ENCODE measurements around the gene ADRM1.

The ADRM1 gene

GRCh38 chr20:62345681-62346370 lies 43.0 kb downstream of the ADRM1 start:
- no peaks in the 10 kb centered on the region; the same call in 1 of the 2 replicates for H3K36me3 ChIP-seq (ENCODE audit: insufficient read depth, low read length)
- TF ChIP-seq CTCF (IDR thresholded peaks at IDR 0.05; ENCODE audit: low read length) (no peak), EZH2 (IDR thresholded peaks at IDR 0.05; ENCODE audit: borderline replicate concordance, low read length) (no peak)
- H3K79me2 ChIP-seq (ENCODE audit: insufficient read depth, low read length) = no peaks in the 10 kb centered on the region
- H3K9me3 ChIP-seq (ENCODE audit: low read length) = peaks cover 4% of the 10 kb centered on the region
- no peak overlapping the region for H3K4me2 ChIP-seq (ENCODE audit: low read length)
- H2AFZ ChIP-seq (ENCODE audit: low read length) = no peak overlapping the region
- H3F3A ChIP-seq (ENCODE audit: insufficient read depth, low read length) = no peaks in the 10 kb centered on the region
- no peak overlapping the region for H3K27ac ChIP-seq (ENCODE audit: low read depth, low read length, poor library complexity, severe bottlenecking)
- H4K20me1 ChIP-seq (ENCODE audit: insufficient read depth, low read length) = no peaks in the 10 kb centered on the region
- no peak overlapping the region for H3K4me3 ChIP-seq (ENCODE audit: low read depth, low read length, poor library complexity, severe bottlenecking)
- H3K9me2 ChIP-seq (ENCODE audit: low read depth, low read length) = no peaks in the 10 kb centered on the region
- no peak overlapping the region for H3K9ac ChIP-seq (ENCODE audit: low read length)
- H3K4me1 ChIP-seq (ENCODE audit: insufficient read depth, low read length, severe bottlenecking) = peaks cover 16% of the 10 kb centered on the region
- H3K27me3 ChIP-seq (ENCODE audit: insufficient read depth, low read length) = no peaks in the 10 kb centered on the region; the same call in 1 of the 2 replicates

- no peaks in the 10 kb centered on the region for H3F3A ChIP-seq (ENCODE audit: insufficient read depth, low read length)
- no peaks in the 10 kb centered on the region for H3K9me3 ChIP-seq (ENCODE audit: low read length)
- H3K4me3 ChIP-seq (ENCODE audit: low read depth, low read length, poor library complexity, severe bottlenecking) = no peak overlapping the region
- no peaks in the 10 kb centered on the region for H3K9me2 ChIP-seq (ENCODE audit: low read depth, low read length)
- no peak overlapping the region for H3K9ac ChIP-seq (ENCODE audit: low read length)
- no peaks in the 10 kb centered on the region for H3K79me2 ChIP-seq (ENCODE audit: insufficient read depth, low read length)
- TF ChIP-seq EZH2 (IDR thresholded peaks at IDR 0.05; ENCODE audit: borderline replicate concordance, low read length) = no peak
- TF ChIP-seq CTCF (IDR thresholded peaks at IDR 0.05; ENCODE audit: low read length) = no peak
- H2AFZ ChIP-seq (ENCODE audit: low read length) = no peak overlapping the region
- peaks cover 16% of the 10 kb centered on the region for H3K4me1 ChIP-seq (ENCODE audit: insufficient read depth, low read length, severe bottlenecking)
- no peaks in the 10 kb centered on the region; the same call in 1 of the 2 replicates for H3K36me3 ChIP-seq (ENCODE audit: insufficient read depth, low read length)
- H3K27ac ChIP-seq (ENCODE audit: low read depth, low read length, poor library complexity, severe bottlenecking) = no peak overlapping the region
- no peak overlapping the region for H3K4me2 ChIP-seq (ENCODE audit: low read length)
- H4K20me1 ChIP-seq (ENCODE audit: insufficient read depth, low read length) = no peaks in the 10 kb centered on the region
- H3K27me3 ChIP-seq (ENCODE audit: insufficient read depth, low read length) = no peaks in the 10 kb centered on the region; the same call in 1 of the 2 replicates
Measured at GRCh38 chr20:62346398-62347150, 43.8 kb downstream of the ADRM1 start.

- Histone ChIP-seq H3K27me3 (ENCODE audit: insufficient read depth, low read length) (no peaks in the 10 kb centered on the region; the same call in 1 of the 2 replicates), H3K79me2 (ENCODE audit: insufficient read depth, low read length) (no peaks in the 10 kb centered on the region), H3K9ac (ENCODE audit: low read length) (no peak overlapping the region), H4K20me1 (ENCODE audit: insufficient read depth, low read length) (no peaks in the 10 kb centered on the region), H3K9me2 (ENCODE audit: low read depth, low read length) (no peaks in the 10 kb centered on the region), H3K4me3 (ENCODE audit: low read depth, low read length, poor library complexity, severe bottlenecking) (no peak overlapping the region), H3K9me3 (ENCODE audit: low read length) (no peaks in the 10 kb centered on the region), H3K36me3 (ENCODE audit: insufficient read depth, low read length) (no peaks in the 10 kb centered on the region; the same call in 1 of the 2 replicates), H3K4me2 (ENCODE audit: low read length) (no peak overlapping the region), H3K27ac (ENCODE audit: low read depth, low read length, poor library complexity, severe bottlenecking) (no peak overlapping the region), H3K4me1 (ENCODE audit: insufficient read depth, low read length, severe bottlenecking) (peaks cover 16% of the 10 kb centered on the region), H2AFZ (ENCODE audit: low read length) (no peak overlapping the region), H3F3A (ENCODE audit: insufficient read depth, low read length) (no peaks in the 10 kb centered on the region)
- no peak for TF ChIP-seq CTCF (IDR thresholded peaks at IDR 0.05; ENCODE audit: low read length)
- no peak for TF ChIP-seq EZH2 (IDR thresholded peaks at IDR 0.05; ENCODE audit: borderline replicate concordance, low read length)
Measured at GRCh38 chr20:62347151-62347404, 44.3 kb downstream of the ADRM1 start.
